ENCODE data around the gene CORO1C. TPM values are rescaled to one million over a fixed set of nuclear protein-coding genes. Genes with fewer than 3 reads are reported as not detected.
"Not testable (repeated sequence)": the region's sequence is repeated elsewhere in the genome, so short reads cannot be mapped to it uniquely, and the experiment has no call there.

The CORO1C gene
- polyA plus RNA-seq, 2 donors = 23.6 to 40.2 TPM

DNA sequence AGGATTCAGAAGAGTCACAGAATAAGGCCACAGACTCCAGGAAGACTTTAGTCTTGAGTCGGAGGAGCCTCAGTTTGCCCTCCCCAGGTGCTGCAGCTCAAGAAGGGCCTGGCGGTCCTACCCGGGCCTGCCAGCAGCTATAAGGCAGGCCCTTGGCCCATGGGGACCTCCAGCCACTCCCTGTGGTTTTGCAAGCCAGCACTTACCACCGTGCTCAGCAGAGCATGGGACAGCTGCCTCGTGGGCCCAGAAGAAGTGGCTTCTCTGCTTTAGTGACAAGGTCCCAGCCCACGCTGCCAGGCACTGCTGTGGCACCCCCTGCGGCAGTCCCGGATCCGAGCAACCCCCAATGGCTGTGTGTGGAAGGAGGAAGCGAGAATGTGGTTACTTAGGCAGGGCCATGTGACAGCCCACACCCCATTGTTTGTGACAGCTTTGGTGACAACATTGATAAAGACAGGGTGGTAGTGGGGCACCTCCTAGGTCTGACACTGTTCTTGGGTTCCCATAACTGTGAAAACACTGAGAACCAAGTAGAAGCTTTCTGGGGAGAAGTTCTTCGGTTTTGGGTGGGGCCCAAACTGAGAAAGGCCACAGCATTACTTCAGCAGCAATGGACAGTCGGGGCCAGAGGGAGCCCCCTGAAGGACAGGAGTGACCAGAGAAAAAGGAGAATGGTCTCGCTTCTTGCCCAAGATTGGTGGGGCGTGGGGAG is 97.6 kb downstream of the CORO1C start, which contains the start of gene SELPLG:
SELPLG (minus strand) TSS at position 361 of the 715 bp plus-strand sequence. CDS start 9,587 bp downstream, outside the sequence.
- Histone ChIP-seq H3K27ac (ENCODE audit: low read depth in 2 of 2, low read length in 1 of 2) (peak within 1 kb of the TSS; percentile 22 to 29), H3K4me1 (ENCODE audit: control insufficient read depth in 2 of 2, insufficient read depth in 2 of 2, low read length in 1 of 2) (peaks cover 7 to 9% of the 10 kb centered on the region in 2 donors), H3K9me3 (ENCODE audit: control insufficient read depth in 2 of 2, insufficient read depth in 1 of 2, low read depth in 1 of 2, low read length in 1 of 2) (no peaks in the 10 kb centered on the region), H3K4me3 (ENCODE audit: low read depth in 1 of 2, low read length in 2 of 2) (peak within 1 kb of the TSS; percentile 16 to 31), H3K36me3 (ENCODE audit: control insufficient read depth in 2 of 2, insufficient read depth in 2 of 2, low read length in 1 of 2) (no peaks in the 10 kb centered on the region), H3K27me3 (ENCODE audit: control insufficient read depth in 1 of 2, insufficient read depth in 2 of 2, low read length in 2 of 2) (no peaks in the 10 kb centered on the region)
- whole genome bisulfite sequencing, 2 donors = 57 to 68% methylated on average over 12 to 14 of the region's 14 CpGs

DNA sequence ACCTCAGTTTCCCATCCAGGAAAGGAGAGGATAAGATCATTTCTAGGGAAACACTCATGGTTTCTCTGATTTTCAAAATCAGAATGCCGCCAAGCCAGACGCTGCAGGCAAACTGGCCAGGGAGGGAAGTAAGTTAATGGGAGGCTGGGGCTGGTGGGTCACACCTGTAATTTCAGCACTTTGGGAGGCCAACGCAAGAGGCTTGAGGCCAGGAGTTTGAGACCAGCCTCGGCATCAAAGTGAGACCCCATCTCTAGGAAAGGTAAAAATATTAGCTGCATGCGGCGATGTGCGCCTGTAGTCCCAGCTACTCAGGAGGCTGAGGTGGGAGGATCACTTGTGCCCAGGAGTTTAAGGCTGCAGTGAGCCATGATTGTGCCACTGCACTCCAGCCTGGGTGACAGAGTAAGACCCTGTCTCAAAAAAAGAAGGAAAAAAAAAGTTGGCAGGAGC is 98.2 kb downstream of the CORO1C start:
- H3K9me3 ChIP-seq (ENCODE audit: control insufficient read depth in 2 of 2, insufficient read depth in 1 of 2, low read depth in 1 of 2, low read length in 1 of 2) = no peaks in the 10 kb centered on the region
- WGBS, 2 donors = 73 to 84% methylated on average over 7 of the region's 7 CpGs
- H3K4me3 ChIP-seq (ENCODE audit: low read depth in 1 of 2, low read length in 2 of 2) = peak overlapping the region; percentile 16 to 31
- peaks cover 4 to 8% of the 10 kb centered on the region in 2 donors for H3K4me1 ChIP-seq (ENCODE audit: control insufficient read depth in 2 of 2, insufficient read depth in 2 of 2, low read length in 1 of 2)
- no peaks in the 10 kb centered on the region for H3K36me3 ChIP-seq (ENCODE audit: control insufficient read depth in 2 of 2, insufficient read depth in 2 of 2, low read length in 1 of 2)
- H3K27ac ChIP-seq (ENCODE audit: low read depth in 2 of 2, low read length in 1 of 2) = peak overlapping the region; percentile 22 to 29
- H3K27me3 ChIP-seq (ENCODE audit: control insufficient read depth in 1 of 2, insufficient read depth in 2 of 2, low read length in 2 of 2) = no peaks in the 10 kb centered on the region

DNA sequence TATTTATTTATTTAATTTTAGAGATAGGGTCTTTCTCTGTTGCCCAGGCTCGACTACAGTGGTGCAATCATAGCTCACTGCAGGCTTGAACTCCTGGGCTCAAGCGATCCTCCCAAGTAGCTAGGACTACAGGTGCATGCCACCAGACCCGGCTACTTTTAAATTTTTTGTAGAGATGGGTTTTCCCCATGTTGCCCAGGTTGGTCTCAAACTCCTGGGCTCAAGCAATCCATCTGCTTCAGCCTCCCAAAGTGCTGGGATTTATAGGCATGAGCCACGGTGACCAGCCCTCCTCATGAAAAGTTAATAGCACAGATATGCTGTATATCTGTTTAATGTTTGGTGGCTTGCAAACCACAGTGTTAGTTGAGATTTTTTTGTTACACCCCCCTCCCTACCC is 100.1 kb downstream of the CORO1C start:
- H3K9me3 ChIP-seq (ENCODE audit: control insufficient read depth in 2 of 2, insufficient read depth in 1 of 2, low read depth in 1 of 2, low read length in 1 of 2); H3K27me3 ChIP-seq (ENCODE audit: control insufficient read depth in 1 of 2, insufficient read depth in 2 of 2, low read length in 2 of 2); H3K4me3 ChIP-seq (ENCODE audit: low read depth in 1 of 2, low read length in 2 of 2); H3K27ac ChIP-seq (ENCODE audit: low read depth in 2 of 2, low read length in 1 of 2); H3K4me1 ChIP-seq (ENCODE audit: control insufficient read depth in 2 of 2, insufficient read depth in 2 of 2, low read length in 1 of 2); H3K36me3 ChIP-seq (ENCODE audit: control insufficient read depth in 2 of 2, insufficient read depth in 2 of 2, low read length in 1 of 2): not testable (repeated sequence)
- 86 to 90% methylated on average over 4 of the region's 4 CpGs for WGBS, 2 donors

DNA sequence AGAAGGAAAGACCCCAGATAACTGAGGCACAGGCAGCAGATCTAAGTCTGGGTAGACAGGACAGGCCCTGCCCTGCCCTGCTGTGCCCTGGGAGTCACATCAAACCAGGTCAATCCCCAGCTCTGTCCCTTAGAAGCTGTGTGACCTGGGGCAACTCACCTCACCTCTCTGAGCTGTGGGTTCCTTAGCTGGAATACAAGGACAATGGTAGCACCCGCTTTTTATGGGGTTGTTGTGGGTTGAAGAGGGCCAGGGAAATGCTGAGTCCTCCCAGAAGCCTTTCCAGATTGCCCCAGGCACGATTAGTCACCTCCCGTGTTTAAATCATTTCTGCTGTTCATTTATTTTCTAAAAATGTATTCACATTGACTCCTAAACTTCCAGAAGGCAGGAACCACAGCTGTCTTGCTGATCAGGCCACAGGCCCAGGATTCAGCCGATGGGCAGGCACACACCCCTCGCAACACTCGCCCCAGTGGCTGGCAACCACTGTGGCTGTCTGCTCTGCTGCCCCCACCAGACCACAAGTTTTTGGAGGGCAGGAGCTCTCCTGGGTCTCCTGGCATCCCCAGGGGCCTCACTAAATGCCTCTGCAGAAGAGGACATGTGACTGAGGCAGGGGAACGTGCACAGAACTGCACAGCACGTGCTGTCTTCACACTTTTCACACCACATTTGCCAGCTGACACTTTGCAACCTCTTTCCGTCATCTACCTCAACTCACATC is 100.7 kb downstream of the CORO1C start:
- Histone ChIP-seq H3K27ac (ENCODE audit: low read depth in 2 of 2, low read length in 1 of 2) (peak overlapping the region; percentile 18 to 37), H3K4me3 (ENCODE audit: low read depth in 1 of 2, low read length in 2 of 2) (no peak overlapping the region), H3K27me3 (ENCODE audit: control insufficient read depth in 1 of 2, insufficient read depth in 2 of 2, low read length in 2 of 2) (no peaks in the 10 kb centered on the region), H3K9me3 (ENCODE audit: control insufficient read depth in 2 of 2, insufficient read depth in 1 of 2, low read depth in 1 of 2, low read length in 1 of 2) (no peaks in the 10 kb centered on the region), H3K4me1 (ENCODE audit: control insufficient read depth in 2 of 2, insufficient read depth in 2 of 2, low read length in 1 of 2) (peaks cover 4 to 5% of the 10 kb centered on the region in 2 donors), H3K36me3 (ENCODE audit: control insufficient read depth in 2 of 2, insufficient read depth in 2 of 2, low read length in 1 of 2) (no peaks in the 10 kb centered on the region)
- 38 to 52% methylated on average over 9 of the region's 9 CpGs for WGBS, 2 donors

DNA sequence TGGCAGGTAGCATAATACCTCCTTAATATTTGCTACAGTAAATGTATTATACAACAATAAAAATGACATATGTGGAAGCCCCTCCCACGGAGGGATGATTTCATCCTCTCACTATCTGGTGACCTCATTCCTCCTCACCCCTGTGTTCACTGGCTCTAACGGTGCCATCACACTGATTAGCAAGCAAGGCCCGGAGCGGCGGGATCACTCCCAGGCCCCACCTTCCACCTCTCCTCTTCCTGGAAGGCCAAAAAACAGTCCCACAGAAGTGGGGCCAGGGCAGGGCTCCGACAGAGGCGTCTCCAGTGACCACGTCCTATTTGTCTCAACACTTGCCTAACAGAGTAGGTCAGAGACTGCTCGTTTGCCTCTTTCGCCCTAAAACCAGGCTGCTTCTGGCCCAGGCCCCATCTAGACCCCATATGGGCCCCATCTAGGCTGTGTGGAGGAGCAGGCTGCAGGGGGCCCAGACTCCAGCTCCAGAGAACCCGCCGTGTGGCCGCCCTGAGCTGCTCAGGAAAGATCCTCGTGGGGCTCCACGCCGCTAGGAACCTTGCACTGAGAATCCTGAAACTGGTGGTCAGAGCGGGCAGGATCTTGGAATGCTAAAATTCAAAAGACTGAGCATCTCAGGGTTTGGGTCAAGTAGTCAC is 101.4 kb downstream of the CORO1C start:
- H3K36me3 ChIP-seq (ENCODE audit: control insufficient read depth in 2 of 2, insufficient read depth in 2 of 2, low read length in 1 of 2) = no peaks in the 10 kb centered on the region
- no peaks in the 10 kb centered on the region for H3K9me3 ChIP-seq (ENCODE audit: control insufficient read depth in 2 of 2, insufficient read depth in 1 of 2, low read depth in 1 of 2, low read length in 1 of 2)
- 55 to 57% methylated on average over 17 of the region's 17 CpGs for WGBS, 2 donors
- no peak overlapping the region for H3K4me3 ChIP-seq (ENCODE audit: low read depth in 1 of 2, low read length in 2 of 2)
- H3K27me3 ChIP-seq (ENCODE audit: control insufficient read depth in 1 of 2, insufficient read depth in 2 of 2, low read length in 2 of 2) = no peaks in the 10 kb centered on the region
- H3K4me1 ChIP-seq (ENCODE audit: control insufficient read depth in 2 of 2, insufficient read depth in 2 of 2, low read length in 1 of 2) = peaks cover 3 to 4% of the 10 kb centered on the region in 2 donors
- H3K27ac ChIP-seq (ENCODE audit: low read depth in 2 of 2, low read length in 1 of 2) = peak overlapping the region in 1 of 2 donors; percentile 50

DNA sequence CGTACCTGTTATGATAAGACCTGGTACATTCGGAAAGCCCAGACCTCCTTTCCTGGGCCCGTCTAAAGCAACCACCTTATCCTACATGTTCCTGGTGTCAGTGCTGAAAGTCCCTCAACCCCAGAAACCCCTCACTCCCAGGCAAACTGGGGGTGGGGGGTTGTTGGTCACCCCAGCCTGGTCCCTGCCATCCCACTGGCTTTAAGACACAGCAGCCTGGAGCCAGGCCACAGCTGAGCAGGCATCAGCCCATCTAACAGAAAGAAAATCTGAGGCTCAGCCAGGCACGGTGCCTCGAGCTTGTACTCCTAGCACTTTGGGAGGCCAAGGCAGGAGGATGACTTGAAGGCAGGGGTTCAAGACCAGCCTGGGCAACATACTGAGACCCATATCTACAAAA is 102.2 kb downstream of the CORO1C start:
- Histone ChIP-seq H3K4me3 (ENCODE audit: low read depth in 1 of 2, low read length in 2 of 2) (no peak overlapping the region), H3K4me1 (ENCODE audit: control insufficient read depth in 2 of 2, insufficient read depth in 2 of 2, low read length in 1 of 2) (peaks cover 3 to 4% of the 10 kb centered on the region in 2 donors), H3K9me3 (ENCODE audit: control insufficient read depth in 2 of 2, insufficient read depth in 1 of 2, low read depth in 1 of 2, low read length in 1 of 2) (no peaks in the 10 kb centered on the region), H3K27ac (ENCODE audit: low read depth in 2 of 2, low read length in 1 of 2) (peak overlapping the region; percentile 8 to 26), H3K27me3 (ENCODE audit: control insufficient read depth in 1 of 2, insufficient read depth in 2 of 2, low read length in 2 of 2) (no peaks in the 10 kb centered on the region), H3K36me3 (ENCODE audit: control insufficient read depth in 2 of 2, insufficient read depth in 2 of 2, low read length in 1 of 2) (no peaks in the 10 kb centered on the region)
- 79 to 83% methylated on average over 5 of the region's 5 CpGs for WGBS, 2 donors

DNA sequence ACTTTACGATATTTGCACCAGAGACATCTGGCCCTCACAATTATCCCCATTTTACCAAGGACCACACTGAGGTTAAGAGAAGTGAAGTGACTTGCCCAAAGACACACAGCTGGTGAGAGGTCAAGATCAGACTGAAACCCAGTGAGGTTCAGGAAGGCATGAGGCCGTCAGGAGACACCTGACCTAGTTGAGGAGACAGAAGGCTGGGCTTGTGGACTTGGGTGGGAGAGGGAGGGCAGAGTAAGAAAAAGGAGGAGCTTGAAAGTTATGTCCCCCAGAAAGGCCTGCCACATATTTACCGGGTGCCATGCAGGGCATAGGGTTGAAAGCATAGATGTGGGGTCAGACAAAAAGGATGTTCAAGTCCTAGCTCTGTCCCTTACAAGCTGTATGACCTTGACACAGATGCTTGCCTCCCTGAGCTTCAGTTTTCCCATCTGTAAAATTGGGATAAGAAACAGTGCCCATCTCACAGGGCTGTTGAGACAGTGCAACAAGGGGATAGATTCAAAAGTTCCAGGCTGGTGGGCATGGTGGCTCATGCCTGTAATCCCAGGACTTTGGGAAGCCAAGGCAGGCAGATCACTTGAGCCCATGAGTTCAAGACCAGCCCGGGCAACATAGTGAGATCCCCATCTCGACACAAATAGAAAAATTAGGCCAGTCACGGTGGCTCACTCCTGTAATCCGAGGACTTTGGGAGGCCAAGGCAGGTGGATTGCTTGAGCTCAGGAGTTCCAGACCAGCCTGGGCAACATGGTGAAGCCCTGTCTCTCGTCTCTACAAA is 104.0 kb downstream of the CORO1C start:
- 90 to 91% methylated on average over 8 of the region's 8 CpGs for WGBS, 2 donors
- H3K4me1 ChIP-seq (ENCODE audit: control insufficient read depth in 2 of 2, insufficient read depth in 2 of 2, low read length in 1 of 2) = peaks cover 4 to 5% of the 10 kb centered on the region in 2 donors
- H3K4me3 ChIP-seq (ENCODE audit: low read depth in 1 of 2, low read length in 2 of 2) = no peak overlapping the region
- no peak overlapping the region for H3K27ac ChIP-seq (ENCODE audit: low read depth in 2 of 2, low read length in 1 of 2)
- H3K36me3 ChIP-seq (ENCODE audit: control insufficient read depth in 2 of 2, insufficient read depth in 2 of 2, low read length in 1 of 2) = peaks cover 0 to 3% of the 10 kb centered on the region in 2 donors
- no peaks in the 10 kb centered on the region for H3K9me3 ChIP-seq (ENCODE audit: control insufficient read depth in 2 of 2, insufficient read depth in 1 of 2, low read depth in 1 of 2, low read length in 1 of 2)
- no peaks in the 10 kb centered on the region for H3K27me3 ChIP-seq (ENCODE audit: control insufficient read depth in 1 of 2, insufficient read depth in 2 of 2, low read length in 2 of 2)

DNA sequence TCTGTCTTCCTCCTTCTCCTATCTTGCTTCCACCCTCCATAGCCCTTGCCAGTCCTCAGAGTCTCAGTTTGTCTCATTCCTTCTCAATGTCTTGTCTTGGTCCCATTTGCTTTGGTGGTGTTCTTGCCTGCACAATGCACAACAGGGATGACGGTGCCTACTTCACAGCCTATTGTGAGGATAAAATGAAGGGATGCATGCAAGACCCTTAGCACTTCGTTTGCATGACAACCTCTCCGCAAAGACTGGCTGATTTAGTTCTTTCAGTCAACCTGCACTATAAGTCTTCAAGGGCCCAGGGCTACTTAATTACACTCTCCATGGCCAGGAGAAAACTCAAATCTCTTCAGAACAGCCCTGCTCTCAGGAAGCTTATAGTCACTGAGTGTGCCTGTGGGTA is 106.1 kb downstream of the CORO1C start:
- 73 to 77% methylated on average over 3 of the region's 3 CpGs for WGBS, 2 donors
- H3K27ac ChIP-seq (ENCODE audit: low read depth in 2 of 2, low read length in 1 of 2) = no peak overlapping the region
- peaks cover 0 to 2% of the 10 kb centered on the region in 2 donors for H3K4me1 ChIP-seq (ENCODE audit: control insufficient read depth in 2 of 2, insufficient read depth in 2 of 2, low read length in 1 of 2)
- no peaks in the 10 kb centered on the region for H3K27me3 ChIP-seq (ENCODE audit: control insufficient read depth in 1 of 2, insufficient read depth in 2 of 2, low read length in 2 of 2)
- H3K4me3 ChIP-seq (ENCODE audit: low read depth in 1 of 2, low read length in 2 of 2) = no peak overlapping the region
- H3K36me3 ChIP-seq (ENCODE audit: control insufficient read depth in 2 of 2, insufficient read depth in 2 of 2, low read length in 1 of 2) = peaks cover 0 to 3% of the 10 kb centered on the region in 2 donors
- H3K9me3 ChIP-seq (ENCODE audit: control insufficient read depth in 2 of 2, insufficient read depth in 1 of 2, low read depth in 1 of 2, low read length in 1 of 2) = no peaks in the 10 kb centered on the region

DNA sequence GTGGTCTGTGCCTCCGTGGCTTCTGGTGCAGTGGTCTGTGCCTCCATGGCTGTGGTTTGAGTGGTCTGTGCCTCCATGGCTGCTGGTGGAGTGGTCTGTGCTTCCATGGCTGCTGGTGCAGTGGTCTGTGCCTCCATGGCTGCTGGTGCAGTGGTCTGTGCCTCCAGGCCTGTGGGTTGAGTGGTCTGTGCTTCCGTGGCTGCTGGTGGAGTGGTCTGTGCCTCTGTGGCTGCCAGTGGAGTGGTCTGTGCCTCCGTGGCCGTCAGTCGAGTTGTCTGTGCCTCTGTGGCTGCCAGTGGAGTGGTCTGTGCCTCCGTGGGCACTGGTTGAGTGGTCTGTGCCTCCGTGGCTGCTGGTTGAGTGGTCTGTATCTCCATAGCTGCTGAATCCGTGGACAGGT is 107.7 kb downstream of the CORO1C start:
- H3K4me3 ChIP-seq (ENCODE audit: low read depth in 1 of 2, low read length in 2 of 2) = no peak overlapping the region
- no peak overlapping the region for H3K27ac ChIP-seq (ENCODE audit: low read depth in 2 of 2, low read length in 1 of 2)
- H3K9me3 ChIP-seq (ENCODE audit: control insufficient read depth in 2 of 2, insufficient read depth in 1 of 2, low read depth in 1 of 2, low read length in 1 of 2) = no peaks in the 10 kb centered on the region
- H3K4me1 ChIP-seq (ENCODE audit: control insufficient read depth in 2 of 2, insufficient read depth in 2 of 2, low read length in 1 of 2) = peaks cover 0 to 2% of the 10 kb centered on the region in 2 donors
- peaks cover 0 to 3% of the 10 kb centered on the region in 2 donors for H3K36me3 ChIP-seq (ENCODE audit: control insufficient read depth in 2 of 2, insufficient read depth in 2 of 2, low read length in 1 of 2)
- 96 to 98% methylated on average over 8 of the region's 8 CpGs for WGBS, 2 donors
- H3K27me3 ChIP-seq (ENCODE audit: control insufficient read depth in 1 of 2, insufficient read depth in 2 of 2, low read length in 2 of 2) = no peaks in the 10 kb centered on the region

Data from esophagus (tissue), 2 donors.